Adrenal gland (tissue), 5 donors: ENCODE results near the gene POM121L12.

Experiments
- CTCF ChIP-seq, 6 experiments: fragments of 450-650 bp in 4 of 6; fragments of 200-600 bp in 2 of 6; sonication (generic) in 1 of 6; IDR thresholded peaks; 1 replicate in 5 of 6; 2 replicates in 1 of 6; pipeline versions ENCODE4 v1.5.1 to v1.8.0; 2016 to 2021; ENCODE audit warnings: antibody characterized with exemption in 6 of 6, mild to moderate bottlenecking in 2 of 6, moderate library complexity in 1 of 6
- POLR2A ChIP-seq, 2 donors: fragments of 450-650 bp; IDR thresholded peaks; one replicate each; pipeline ENCODE4 v1.6.1; 2017; ENCODE audit warnings: antibody characterized with exemption in 2 of 2, mild to moderate bottlenecking in 2 of 2, moderate library complexity in 1 of 2
- donor health status: DM: no; HTN: no; CAD: no.

GRCh38 chr7:53001221-53001620 lies 34.2 kb upstream of the POM121L12 start:
- TF ChIP-seq CTCF (IDR thresholded peaks at IDR 0.05), result no peak
- no peak for TF ChIP-seq POLR2A (IDR thresholded peaks at IDR 0.05)
